IPS-11a (cell line): ENCODE measurements around the gene CFAP53.

Experiments
- H3K4me3 ChIP-seq: one replicate; pipeline ENCODE4 v1.5.1; 2013; ENCODE audit warnings: low read depth, low read length, control low read depth

CFAP53 gene

DNA sequence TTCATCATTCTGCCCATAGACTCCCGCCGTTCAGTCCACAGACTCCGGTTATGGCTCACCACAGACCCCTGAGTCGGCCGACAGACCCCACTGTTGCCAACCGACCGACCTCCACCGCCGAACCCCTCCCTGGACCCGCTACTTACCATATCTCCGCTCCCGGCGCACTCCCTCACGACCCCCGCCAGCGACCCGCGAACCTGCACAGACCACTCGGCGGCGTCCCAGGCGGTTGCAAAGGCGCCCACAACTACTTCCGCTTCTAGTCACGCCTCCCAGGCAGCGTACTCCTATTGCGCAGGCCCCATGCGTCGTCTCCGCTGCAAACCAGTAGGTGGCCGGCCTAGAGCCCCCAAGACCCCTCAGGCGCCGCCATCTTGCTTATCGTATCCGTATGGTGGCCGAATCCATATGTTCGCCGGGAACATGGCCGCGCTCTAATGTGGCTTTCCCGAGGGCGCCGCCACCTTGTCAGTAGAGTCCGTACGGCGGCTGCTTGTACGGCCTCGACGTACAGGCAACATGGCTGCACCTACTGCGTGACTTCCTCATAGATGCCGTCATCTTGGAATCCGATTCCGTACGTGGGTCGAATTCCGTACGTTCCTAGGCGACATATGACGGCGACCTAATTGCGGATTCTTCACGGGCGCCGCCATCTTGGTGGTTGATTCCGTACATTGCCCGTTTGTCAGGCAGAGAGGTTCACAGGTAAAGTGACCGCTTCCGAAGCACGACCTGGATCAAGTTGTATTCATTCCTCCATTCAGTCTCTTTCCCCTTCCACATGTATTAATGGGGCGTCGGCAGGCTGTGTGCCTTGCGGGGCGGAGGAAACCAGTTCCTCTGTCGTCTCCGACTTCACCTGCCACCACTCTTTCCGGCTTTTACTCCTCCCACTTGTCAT lies 21.4 kb upstream of the CFAP53 start, which contains the start of gene CXXC1:
TSS of gene CXXC1 (minus strand) at position 252 of the 907 bp plus-strand sequence. CDS start at position 149, 103 bp downstream.
- H3K4me3 ChIP-seq: peak within 1 kb of the TSS; percentile 89

DNA sequence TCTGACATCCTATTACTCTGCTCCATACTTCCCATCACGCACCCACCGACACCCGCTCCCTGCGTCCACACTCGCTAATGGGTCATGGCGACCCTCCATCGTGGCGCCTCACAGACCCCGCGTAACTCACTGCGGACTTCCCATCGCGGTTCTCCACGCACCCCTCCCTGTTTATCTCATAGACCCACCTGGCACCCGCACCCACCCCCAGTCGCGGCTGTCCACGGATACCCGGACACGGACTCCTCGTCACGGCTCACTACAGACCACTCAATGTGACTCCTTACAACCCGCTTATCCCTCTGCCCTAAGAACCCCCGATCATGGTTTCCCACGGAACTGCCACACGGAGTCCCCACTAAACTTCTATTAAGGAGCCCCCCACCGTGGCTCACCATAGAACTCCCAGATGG lies 20.7 kb upstream of the CFAP53 start:
- peak overlapping the region; percentile 89 for H3K4me3 ChIP-seq

DNA sequence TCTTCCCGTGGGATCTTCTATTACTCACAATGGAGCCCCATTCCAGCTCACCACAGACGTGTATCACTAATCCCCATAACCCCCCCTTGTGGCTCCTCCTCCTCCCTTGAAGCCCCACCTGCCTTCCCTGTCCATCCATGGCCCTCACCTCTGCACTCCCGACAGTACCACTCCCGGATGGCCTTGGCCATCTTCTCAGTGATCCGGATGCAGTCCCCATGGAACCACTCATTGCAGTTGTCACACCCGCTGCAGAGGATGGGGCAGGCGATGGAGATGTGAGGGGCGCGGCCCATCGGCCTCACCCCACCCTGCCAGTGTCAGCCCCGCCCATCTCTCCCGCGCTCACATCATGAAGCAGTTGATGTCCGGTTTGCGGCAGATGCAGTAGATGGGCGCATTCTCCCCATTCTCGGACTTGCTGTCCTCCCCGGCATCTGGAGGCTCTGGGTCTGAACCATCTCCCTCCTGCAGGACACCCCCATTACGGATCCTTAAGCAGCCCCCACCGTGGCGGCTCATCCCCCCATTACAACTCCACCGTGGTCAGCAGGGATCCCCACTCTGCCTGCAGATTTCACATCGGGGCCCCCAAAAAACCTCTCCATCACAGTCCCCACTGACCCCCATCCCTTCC lies 20.2 kb upstream of the CFAP53 start:
- peak overlapping the region; percentile 89 for H3K4me3 ChIP-seq

DNA sequence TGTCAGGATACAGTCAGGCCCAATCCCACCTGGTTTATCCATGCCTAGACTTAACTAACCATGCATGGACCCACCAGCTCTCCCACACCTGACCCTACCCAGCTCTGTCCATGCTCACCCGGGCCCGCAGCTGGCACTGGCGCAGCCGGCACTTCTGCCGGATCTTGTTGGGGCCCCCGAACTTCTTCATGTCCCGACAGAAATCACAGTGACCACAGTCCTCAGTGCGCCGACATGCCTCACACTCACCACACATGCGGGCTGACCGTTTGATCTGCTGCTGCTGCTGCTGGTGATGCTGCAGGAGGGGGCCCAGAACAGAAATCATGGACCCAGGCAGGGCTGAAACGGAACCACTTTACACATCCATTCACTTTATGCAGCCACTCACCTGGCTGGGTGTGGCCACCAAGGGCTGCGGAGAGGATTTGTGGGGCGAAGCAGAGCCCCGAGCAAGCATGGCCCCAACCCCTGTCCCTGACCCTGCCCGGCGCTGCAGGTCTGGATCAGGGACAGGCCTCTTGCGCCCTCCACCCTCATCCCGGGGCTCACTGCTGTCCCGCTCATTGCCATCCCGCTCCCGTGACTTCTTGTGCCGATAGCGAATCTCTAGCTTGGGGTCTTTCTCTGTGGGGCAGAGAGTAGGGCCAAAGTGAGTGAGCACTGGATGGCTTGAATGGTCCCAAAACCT lies 19.5 kb upstream of the CFAP53 start:
- H3K4me3 ChIP-seq: no peak overlapping the region

DNA sequence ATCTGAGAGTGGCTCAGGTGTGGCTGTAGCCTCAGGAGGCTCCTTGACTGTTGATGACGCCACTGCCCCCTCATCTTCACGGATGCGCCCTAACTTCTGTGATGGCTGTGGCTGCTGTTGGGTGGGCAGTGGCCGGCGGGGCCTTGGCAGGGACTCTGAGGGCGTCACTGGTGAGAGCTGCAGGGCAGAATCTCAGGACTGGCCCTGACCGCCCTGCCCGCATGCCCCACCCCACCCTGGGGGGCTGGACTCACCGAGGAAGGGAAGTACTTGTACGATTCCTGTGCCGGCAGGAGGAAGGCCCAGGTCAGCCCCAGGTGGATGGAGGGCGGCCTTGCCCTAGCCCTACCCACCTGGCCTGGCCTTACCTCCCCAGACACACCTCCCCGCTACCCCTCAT lies 18.8 kb upstream of the CFAP53 start:
- no peak overlapping the region for H3K4me3 ChIP-seq

DNA sequence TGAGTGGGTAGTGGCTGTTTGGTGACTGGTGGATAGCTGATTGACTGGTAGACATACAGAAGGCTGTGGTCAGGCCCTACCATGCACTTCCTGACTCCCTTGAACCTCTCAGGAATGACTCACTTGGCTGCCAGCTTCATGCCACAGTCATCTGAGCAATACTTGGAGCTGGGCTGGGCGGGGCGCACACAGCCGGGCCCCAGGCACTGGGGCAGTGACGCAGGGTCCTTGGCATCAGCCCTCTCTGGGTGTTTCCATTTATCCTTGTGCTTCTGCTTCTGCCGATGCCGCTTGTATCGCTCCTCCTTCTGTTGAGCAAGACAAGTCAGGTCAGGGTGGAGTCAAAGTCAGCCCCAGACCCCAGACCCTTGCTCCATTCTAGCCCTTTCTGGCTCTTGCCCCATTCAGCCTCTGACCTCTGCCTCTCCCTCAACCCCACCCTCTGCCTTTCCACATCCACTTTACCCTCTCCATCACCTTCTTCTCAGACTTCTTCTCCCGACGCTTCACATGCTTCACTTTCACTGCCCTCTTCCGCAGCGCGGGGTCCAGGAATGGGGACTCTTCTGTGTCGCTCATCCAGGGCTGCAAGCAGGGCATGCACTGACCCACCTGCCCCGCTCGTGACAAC lies 18.1 kb upstream of the CFAP53 start:
- H3K4me3 ChIP-seq: no peak overlapping the region

DNA sequence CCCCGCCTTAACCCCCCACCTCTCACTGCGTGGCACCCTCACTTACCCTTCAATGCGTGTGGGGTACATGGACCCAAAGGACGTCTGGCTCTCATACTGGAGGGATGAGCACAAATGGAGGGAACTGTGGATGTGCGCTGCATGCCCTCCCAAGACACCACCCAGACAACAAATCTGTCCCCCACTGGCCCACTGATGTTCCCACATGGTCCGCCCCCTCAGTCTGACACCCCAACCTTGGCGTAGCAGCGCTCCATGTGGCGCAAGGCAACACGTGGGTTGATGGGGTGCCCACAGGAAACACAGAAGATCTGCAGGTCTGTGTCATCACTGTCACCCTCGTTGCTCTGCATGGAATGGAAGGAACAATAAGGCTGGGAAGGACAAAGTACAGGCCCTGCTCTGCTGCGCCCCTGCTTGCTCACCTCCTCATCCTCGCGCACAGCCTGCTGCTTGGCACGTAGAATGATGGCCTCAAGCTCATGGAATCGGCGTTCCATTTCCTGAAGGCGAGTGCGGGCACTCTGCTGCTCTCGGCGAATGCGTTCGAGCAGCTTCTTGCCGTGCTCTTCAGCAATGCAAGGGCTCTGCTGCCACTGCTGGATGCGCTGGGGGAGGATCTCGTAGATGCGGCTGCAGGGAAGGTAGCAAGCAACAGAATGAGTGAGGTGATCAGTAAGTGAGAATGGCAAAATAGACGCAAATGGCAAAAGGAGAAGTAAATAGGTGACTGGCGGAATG lies 17.3 kb upstream of the CFAP53 start:
- H3K4me3 ChIP-seq: no peak overlapping the region

DNA sequence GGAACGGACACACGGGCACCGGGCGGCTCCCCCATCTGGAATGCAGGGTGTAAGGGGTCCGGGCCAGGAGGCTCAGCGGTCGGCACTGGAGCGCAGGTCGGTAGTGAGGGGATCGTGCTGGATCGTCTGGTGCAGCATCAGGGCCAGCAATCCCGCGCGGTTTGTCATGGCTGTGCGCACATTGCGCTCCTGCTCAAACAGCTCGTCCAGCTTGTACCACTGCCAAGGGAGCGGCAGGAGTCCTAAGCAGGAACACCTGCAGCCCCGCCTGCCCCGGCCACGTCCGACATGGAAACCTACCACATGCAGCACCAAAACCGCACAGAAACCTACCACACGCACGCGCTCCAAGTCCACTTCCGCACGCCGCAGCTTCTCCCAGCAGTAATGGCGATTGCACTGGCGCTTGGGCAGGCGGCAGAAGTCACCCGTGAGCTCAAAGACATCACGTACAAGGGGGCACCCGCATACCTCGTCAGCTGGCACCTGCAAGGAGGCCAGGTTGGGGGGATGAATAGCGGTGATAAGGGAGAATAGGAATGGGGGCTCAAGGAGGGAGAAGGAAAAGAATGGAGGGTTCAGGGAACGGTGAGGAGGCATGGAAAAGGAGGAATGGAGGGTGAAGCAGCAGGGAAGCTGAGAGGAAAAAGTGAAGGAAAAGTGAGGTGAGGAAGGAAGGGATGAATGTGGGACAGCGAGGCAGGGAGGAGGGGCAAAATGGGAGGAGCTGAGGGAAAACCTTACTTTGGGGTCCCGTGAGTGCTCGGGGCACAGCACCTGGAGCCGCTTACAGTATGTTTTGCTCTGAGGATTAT lies 16.4 kb upstream of the CFAP53 start:
- no peak overlapping the region for H3K4me3 ChIP-seq

DNA sequence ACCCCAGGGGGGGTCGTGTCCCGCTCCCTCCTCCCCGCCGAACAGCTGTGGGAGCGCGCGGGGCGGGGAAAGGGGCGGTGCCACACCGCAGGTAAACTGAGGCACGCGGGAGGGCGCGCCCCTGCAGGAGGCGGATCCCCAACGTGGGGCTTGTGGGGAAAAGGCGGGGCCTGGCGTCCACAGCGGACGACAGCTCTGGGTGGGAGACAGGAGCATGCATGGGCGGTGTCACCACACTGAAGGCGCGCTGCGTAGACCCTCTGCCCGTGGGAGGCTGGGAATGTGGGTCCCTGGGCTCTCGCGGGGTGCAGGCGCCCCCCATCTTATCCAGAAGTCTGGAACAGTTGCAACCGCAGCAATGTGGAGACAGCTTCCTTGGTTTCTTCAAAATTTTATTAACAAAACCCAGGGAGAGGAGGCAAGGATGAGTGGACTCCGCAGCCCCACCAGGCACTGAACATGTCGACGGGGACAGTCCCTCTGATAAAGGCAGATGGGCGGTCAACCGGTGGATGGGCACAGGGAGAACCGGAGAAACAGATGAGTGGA lies 15.8 kb upstream of the CFAP53 start:
- H3K4me3 ChIP-seq: peak overlapping the region; percentile 95

DNA sequence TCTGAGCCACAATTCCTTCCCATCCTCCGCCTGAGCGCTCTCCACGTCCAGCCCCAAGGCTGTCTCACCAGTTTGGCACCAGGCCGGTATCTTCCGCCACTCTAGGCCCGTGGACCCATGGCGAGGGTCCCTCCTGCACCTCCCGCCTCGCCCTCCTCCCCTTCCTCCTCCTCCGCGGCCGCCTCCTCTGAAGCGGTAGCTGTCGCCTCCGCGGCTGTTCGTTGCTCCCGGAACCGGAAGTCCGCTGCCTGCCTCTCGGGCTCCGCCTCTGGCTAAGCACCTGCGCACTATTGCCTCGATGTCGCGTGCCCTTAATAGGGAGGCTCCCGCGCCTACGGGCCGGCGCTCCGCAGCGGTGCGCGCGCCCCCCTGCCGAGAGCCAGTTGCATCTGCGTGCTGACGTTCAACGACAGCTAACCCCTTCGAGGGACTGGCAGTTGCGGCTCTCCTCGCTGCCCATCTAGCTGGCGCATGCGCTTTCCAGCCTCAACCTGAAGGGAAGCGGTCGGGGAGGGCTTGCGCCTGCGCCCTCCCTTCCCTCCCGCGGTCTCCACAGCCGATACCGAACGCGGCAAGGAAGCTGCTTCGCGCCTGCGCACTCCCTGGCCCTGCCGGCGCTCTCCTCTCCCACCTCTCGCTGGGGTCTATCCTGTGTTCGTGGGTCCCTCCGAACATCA lies 15.1 kb upstream of the CFAP53 start, which contains the start of gene MBD1:
TSS of gene MBD1 (minus strand) at position 229 of the 677 bp plus-strand sequence. CDS start 1,531 bp downstream, outside the sequence.
- H3K4me3 ChIP-seq: peak within 1 kb of the TSS; percentile 95

DNA sequence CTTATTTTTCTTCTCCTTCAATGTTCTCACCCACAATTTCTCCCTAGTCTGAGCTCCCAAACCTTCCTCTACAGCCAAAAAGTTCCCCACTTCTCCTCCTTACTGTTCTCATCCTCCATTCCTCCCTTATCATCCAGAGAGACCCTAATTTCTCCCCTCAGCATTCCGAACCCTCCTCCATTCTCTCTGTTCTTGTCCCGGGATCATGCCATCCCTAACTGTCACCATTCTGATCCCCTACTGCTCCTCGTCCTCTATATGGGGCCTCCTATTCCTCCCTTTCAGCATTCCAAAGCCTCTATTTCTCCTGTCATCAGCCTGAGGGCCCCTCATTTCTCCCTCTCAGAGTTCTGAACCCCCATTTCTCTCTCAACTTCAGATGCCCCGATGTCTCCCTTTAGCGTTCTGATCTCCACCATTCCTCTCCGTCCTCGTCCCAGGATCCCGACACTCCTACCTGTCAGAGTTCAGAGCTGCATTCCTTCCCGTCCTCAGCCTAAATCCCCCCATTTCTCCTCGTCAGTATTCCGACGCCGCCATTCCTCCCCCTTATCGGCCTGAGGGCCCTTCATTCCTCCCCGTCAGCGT lies 14.5 kb upstream of the CFAP53 start:
- H3K4me3 ChIP-seq: peak overlapping the region; percentile 95

DNA sequence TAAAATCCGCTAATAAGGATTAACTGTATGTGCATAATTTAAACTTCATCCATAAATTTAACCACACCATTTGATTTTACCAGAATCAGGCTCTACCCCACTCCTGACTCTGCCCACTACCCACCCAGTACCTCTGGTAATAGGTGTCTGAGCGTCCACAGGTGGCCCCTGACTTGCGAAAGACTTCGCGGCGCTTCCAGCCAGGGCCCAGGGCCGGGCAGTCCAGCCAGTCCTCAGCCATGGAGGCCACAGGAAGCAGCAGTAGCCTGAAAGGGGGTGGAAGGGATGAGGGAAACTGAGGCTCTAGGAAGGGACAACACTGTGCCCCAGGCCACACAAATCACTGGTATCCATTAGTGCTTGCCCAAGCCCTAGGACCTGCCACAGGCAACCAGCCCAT lies 13.5 kb upstream of the CFAP53 start:
- H3K4me3 ChIP-seq: no peak overlapping the region

DNA sequence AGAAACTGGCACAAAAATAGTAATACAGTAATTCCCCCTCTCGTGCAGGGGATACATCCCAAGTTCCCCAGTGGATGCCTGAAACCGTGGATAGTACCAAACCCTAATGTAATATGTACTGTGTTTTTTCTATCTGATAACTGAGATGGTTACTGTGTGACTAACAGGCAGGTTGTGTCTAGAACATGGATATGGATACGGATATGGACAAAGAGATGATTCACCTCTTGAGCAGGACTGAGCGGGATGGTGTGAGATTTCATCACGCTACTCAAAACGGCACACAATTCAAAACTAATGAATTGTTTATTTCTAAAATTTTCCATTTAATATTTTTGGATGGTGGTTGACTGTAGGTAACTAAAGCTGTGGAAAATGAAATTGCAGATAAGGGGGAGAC lies 11.6 kb upstream of the CFAP53 start:
- no peak overlapping the region for H3K4me3 ChIP-seq

DNA sequence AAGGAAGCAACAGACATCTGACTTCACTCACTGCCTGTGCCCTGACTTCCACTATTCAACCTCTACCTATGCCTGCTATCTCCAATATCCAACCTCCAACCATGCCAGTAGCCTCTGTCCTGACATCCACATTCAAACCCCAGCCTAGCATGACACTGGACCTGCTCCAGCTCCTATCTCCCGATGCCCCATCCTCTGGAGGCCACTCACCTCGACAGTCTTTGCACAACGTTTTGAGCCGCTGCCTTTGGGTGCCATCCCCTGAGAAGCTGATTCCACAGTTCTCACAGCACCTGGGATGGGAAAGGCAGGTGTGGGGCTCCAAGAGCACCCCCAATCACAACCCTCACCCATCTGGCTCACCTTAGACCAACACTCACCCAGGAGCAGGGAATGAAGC lies 10.2 kb upstream of the CFAP53 start:
- H3K4me3 ChIP-seq: no peak overlapping the region

DNA sequence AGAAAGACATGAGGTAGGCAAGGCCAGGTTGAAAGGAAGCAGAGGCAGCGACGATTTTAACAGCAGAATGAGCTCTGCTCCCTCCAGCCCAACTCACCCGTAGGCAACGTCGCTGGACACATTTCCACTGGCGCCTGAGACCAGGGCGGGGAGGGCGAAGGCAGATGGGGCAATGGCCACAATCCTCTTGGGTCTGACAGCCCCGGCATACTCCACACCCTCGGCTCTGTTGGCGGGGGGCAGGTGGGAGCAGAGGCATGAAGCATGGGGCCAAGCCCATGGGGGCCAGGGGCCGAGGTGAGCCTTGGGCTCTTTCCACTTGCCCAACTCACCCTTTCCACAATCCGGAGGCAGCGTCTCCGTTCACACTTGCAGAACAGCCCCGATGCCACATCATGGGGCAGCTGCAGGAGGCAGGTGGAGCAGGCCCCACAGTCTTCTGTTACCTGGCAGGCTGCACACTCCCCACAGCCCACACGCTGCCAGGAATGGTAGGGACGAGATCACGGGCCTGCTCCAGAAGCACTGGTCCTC lies 9.3 kb upstream of the CFAP53 start:
- no peak overlapping the region for H3K4me3 ChIP-seq

DNA sequence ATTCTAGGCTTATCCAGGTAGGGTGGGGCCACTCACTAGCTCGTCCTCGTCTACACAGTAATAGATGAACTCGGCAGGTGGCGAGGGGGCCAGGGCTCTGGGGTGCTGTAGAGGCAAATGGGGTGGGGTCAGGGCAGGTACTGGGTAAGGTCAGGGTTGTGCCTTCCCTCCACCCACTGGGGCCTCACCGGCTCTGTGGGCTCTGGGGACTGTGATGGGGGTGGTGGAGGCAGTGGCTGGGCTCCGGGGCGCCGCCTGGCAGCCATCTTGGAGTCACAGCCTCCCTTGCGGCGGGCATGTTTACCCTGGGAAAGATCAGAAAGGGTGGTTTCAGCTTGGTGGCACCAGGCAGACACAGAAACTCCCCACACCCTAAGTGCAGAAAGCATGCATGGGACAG lies 8.6 kb upstream of the CFAP53 start:
- no peak overlapping the region for H3K4me3 ChIP-seq

DNA sequence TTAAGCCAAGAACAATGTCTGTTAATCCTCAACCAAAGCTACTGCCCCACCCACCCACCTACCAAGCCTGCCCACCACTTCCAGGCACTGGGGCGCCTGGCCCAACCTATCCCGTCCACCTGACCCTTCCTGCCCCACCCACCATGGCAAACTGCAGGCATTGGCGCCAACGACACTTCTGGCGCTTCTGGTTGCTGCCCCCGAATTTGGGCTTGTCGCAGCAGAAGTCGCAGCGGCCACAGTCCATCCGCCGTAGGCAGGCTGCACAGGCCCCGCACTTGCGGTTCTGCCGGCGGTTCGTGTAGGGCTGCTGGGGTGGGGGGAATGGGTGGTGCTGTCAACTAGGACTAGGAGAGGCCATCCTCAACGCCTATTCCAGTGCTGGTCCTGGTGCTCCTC lies 7.7 kb upstream of the CFAP53 start:
- no peak overlapping the region for H3K4me3 ChIP-seq
